OCI-LY1 (cell line): ENCODE results near the gene MTNR1A.

Experiments used
- CTCF ChIP-seq: fragments of 200-600 bp; sonication (generic), shearing (Covaris generic); IDR thresholded peaks from 2 replicates; pipeline ENCODE4 v1.5.1; 2017; ENCODE audit warnings: mild to moderate bottlenecking, antibody characterized with exemption, low read length, moderate library complexity, mixed read lengths
- EZH2 ChIP-seq: fragments of 200-600 bp; sonication (generic), shearing (Covaris generic); IDR thresholded peaks from 2 replicates; pipeline ENCODE4 v1.8.0; 2017; ENCODE audit warnings: borderline replicate concordance, mixed run types, mild to moderate bottlenecking, antibody characterized with exemption, low read length, moderate library complexity, mixed read lengths

GRCh38 chr4:186570193-186570996, 15.0 kb upstream of the MTNR1A start:
- TF ChIP-seq EZH2 (no peak), CTCF (no peak)
